Epidermal melanocyte (primary cell): Measurements from ENCODE around the gene ERAL1.
A peak's percentile ranks its signal among the peaks of the same experiment; 100 is the strongest.
"Not testable (repeated sequence)": the region's sequence is repeated elsewhere in the genome, so short reads cannot be mapped to it uniquely, and the experiment has no call there.

ENCODE experiments used
- DNase-seq: peaks from one replicate; pipeline ENCODE4 v3.0.0; 2011; ENCODE audit warnings: low spot score; ENCODE audit not compliant: insufficient read length

Gene ERAL1

DNA sequence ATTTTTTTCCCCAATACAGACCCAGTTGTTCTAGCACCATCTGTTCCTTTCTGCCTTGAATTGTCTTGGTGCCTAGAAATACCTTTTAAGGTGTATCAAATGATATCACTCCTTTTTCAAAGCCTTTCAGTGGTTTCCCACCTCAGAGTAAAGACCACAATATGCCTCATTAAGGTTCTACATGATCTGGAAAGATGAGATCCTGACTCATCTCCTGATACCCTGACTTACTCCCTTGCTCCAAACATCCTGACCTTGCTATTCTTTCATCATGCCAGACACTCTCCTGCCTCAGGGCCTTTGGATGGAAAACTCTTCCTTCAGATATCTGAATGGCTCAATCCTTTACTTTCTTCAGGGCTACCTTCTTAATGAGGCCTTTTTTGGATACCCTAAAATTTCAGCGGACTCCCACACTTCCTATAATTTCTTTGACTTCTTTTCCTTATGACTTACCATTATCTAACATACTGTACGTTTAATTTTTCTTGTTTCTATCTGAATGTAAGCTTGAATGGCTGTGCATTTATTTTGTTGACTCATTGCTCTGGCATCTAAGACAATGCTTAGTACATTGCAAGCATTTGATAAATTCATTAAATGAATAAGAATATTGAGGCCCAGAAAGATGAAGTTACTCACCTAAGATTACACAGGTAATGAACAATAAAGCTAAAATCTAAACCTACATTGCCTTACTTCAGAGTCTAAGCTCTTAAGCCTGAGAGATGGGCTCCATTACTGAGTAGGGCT is 23.5 kb downstream of the ERAL1 start:
- no peak for DNase-seq

DNA sequence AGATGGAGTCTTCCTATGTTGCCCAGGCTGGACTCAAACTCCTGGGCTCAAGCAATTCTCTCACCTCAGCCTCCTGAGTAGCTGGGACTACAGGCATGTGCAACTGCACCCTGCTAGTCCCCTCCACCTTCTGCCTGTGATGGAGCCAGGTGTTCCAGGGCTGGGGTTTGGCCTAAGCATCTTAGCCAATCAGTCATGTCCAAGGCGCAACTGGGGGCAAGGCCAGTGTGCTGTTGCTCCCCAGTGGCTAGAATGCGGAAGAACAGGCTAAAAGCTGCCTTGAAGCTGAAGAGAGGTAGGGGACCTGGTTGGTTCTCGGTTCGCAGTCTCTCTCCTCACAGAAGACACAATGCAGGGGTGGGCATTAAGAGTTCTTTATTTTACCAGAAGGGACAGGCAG is 24.2 kb downstream of the ERAL1 start:
- no peak for DNase-seq

GRCh38 chr17:28879886-28880571 is 25.2 kb downstream of the ERAL1 start:
- no peak for DNase-seq

- no peak for DNase-seq
Measured at GRCh38 chr17:28880572-28880945, 25.7 kb downstream of the ERAL1 start.

GRCh38 chr17:28881533-28882056 is 26.8 kb downstream of the ERAL1 start:
- no peak for DNase-seq

GRCh38 chr17:28882154-28882895 is 27.5 kb downstream of the ERAL1 start:
- DNase-seq: no peak

GRCh38 chr17:28883967-28884702 is 29.3 kb downstream of the ERAL1 start:
- DNase-seq: no peak

DNA sequence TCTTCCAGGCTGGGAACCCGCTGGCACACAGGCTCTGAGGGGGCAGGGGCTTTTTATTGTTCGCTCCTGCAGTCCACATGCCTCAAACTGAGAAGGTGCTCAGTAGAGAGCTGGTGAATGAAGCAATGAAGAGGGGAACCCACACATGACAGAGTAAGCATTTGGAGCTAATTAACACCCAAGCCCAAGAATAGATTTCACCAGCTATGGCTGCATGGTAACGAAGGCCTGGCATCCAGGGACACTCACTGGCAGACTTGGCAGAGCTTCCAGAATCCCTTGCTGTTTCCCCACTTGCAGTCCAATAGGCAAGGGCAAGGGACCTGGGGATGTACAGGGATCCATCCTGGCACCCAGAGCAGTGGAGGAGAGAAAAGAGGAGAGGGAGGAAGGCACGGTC is 30.5 kb downstream of the ERAL1 start:
- DNase-seq: no peak

DNA sequence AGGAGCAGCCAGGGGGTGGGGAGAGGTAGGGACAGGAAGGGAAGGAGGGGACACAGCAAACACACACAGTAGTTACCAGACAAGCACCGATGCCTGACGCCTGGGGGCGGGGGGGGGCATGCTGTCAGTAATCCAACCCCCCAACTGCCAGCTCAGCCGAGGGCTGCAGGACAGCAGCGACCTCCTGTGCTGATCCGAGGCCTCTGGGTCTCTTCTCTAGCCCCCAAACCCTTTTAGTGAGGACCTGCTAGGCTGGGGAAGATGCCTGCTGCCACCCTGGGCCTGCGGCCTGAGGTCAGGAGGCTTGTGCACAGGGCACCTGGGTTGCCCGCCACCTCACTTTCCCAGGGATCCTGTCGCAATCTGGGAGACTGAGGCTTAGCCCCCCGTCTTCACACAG is 31.1 kb downstream of the ERAL1 start:
- no peak for DNase-seq

GRCh38 chr17:28887871-28888471 is 33.2 kb downstream of the ERAL1 start:
- DNase-seq: no peak

DNA sequence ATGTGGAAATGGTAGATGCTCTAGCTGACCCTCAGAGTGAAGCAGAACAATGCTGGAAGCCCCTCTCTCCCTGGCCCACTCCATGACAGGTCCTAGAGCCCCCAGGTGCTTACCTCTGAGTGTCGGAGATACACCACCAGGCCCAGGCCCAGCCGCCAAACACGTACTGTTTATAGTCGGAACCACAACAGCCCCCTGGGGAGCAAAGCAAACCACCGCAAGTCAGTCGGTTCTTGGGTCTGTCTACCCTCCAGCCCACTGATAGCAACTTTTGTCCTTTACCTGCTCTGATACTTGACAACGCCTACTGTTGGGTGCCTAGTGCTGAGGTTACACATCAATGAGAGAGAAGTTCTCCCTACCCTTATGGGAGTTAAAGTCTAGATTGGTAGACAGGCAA is 34.0 kb downstream of the ERAL1 start:
- DNase-seq: no peak

DNA sequence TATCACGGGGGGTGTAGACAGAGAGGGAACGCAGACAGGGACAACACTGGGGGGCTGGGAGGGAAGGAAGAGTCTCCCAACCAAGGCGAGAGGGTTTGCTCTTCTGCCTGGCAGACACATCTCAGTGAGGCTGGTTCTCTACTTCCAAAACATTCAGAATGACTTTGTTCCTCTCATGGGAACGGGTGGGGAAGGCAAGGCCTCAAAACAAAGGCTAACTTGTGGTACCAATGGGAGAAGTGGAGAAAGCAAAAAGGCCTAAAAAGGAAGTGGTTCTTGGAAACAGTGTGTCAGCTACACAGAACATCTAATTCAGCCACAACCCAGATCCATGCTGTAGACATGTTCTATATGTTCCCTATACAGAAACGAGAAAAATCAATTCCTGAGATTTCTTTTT is 35.2 kb downstream of the ERAL1 start:
- DNase-seq: no peak

- DNase-seq: no peak
Measured at GRCh38 chr17:28891201-28891600, 36.4 kb downstream of the ERAL1 start.

DNA sequence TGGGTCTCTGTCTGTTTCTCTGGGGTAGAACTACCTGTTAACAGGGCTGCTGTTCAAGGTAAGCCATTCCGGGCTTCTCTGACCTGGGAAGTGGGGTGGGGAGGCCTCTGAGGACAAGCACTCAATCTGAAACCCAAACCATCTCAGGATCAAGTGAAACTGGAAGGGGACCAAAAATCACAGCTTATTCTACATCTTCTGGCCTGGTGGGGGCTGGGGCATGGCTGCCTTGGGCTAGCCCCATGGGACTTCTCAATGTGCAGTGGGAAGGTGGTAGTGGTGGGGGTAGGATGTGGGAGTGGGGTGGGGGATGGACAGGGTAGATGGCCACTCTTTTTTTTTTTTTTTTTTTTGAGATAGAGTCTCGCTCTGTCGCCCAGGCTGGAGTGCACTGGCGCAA is 37.2 kb downstream of the ERAL1 start:
- no peak for DNase-seq

- DNase-seq: not testable (repeated sequence)
Measured at GRCh38 chr17:28893248-28894183, 38.7 kb downstream of the ERAL1 start.

DNA sequence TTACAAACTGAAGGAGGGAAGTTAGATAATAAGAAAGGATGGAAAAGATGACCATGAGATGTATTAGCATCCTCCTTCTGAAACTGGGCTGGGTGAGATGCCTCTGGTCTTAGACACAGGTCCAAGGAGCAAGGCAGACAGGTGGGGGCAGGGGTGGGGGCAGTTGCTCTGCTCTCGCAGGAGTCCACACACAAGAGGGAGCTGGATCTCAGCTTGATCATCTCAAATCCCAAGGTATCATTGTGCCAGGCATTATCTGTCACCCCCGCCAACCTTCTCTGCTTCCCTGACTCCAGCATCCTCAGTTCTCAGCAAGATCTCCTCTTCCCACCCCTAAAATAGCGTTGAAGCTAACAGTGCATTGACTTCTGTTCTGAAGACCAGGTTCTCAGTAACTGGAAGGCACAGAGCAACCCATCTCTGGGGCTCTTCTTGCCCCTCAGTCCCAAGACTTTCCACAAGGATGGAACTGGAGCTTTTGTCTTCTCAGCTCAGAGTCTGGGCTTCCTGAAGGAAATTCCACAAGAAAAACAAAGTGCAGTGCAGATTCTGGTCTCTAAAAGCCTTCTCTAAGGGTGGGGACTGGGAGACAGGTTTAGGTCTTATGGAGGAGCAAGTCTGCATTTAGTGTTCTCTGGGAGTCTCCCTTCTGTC is 41.1 kb downstream of the ERAL1 start:
- DNase-seq: no peak

DNA sequence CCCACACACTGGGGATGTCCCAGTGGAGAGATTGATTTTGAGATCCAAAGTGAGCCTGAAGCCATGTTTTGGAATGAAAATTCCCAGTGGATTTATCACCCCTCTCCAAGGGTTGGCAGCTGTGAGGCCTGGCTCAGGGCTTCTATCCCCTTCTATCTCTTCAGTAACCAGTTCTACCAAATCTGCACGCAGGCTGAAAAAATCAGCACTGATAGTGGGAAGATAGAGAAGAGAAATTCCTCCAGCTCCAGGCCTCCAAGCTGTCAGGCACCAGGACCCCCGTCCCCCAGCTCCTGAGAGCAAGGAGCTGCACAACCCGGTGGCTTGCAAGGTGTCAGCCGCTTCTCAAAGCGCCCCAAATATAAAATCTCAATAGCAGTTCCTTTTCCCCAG is 41.7 kb downstream of the ERAL1 start:
- no peak for DNase-seq

GRCh38 chr17:28896884-28897768 is 42.3 kb downstream of the ERAL1 start, which contains the start of gene FLOT2:
TSS of gene FLOT2 (minus strand) at chr17:28897733. CDS start at chr17:28897574, 159 bp downstream.
- DNase-seq: peak; percentile 39
